ENCODE measurements around the gene EFNA2. TPM values are rescaled to one million over a fixed set of nuclear protein-coding genes. Genes with fewer than 3 reads are reported as not detected.

Gene EFNA2
- total RNA-seq, 2 donors from 2014 or later: not detected

DNA sequence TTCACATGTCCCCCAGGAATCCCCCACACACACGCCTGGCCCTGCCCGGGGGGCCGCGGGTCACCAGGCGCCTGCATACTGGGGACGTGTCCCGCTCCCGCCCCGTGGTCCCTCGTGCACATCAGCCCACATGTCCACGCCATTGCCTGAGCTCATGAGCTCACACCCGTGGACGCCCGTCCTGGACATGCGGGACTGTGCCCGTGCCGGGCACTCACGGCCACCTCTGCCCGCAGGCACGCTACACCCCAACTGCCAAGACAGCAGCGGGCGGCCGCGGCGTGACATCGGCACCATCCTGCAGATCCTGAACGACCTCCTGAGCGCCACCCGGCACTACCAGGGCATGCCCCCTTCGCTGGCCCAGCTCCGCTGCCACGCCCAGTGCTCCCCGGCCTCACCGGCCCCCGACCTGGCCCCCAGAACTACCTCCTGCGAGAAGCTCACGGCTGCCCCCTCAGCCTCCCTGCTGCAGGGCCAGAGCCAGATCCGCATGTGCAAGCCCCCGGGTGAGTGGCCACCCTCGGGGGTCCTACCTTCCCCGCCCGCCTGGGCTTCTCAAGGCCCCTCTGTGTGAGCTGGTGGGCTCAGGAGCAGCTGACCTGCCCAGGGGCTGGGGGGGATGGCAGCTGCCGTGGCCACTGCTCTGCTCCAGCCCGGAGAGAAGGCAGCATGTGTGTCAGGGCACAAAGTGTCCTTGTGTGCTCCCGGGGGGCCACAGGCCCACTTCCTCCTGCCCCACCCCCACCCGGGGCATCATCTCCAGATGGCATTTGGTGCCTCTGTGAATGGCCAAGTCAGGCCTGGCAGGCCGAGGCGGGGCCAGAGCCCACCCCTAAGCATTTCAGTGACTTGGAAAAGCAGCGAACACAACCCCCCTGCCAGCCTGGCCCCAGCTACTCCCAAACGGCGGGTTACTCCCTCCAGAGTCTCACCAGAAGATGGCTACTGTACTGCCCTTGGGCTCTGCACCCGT is 30.2 kb upstream of the EFNA2 start:
- peaks cover 0 to 98% of the 10 kb centered on the region in 2 donors for H3K4me1 ChIP-seq

DNA sequence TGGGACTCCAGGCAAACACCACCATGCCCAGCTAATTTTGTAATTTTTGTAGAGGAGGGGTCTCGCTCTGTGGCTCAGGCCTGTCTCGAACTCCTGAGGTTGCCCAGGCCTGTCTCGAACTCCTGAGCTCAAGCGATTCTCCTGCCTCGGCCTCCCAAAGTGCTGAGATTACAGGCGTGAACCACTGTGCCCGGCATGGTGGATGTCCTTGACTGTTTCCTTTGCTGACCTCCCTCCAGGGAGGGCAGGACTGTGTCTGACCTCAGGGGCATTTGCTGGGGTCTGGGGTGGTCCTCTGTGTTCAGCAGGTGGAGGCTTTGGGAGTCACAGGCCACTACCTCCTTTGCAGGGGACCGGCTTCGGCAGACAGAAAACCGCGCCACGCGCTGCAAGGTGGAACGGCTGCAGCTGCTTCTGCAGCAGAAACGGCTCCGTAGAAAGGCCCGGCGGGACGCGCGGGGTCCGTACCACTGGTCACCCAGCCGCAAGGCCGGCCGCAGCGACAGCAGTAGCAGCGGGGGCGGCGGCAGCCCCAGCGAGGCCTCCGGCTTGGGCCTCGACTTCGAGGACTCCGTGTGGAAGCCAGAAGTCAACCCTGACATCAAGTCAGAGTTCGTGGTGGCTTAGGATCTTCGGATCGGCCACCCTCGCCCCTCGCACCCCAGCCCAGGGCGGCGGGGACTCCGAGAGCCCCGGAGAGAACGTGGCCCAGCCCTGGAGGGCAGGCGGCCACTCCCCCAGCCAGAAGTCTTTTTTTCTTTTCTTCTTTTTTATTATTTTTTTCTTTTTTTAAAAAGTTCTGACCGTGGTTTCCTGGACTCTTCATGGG is 28.8 kb upstream of the EFNA2 start:
- no peak for DNase-seq (ENCODE audit: low spot score)
- H3K9me3 ChIP-seq: no peaks in the 10 kb centered on the region
- peak overlapping the region; percentile 93 to 97 for H3K27ac ChIP-seq
- H3K36me3 ChIP-seq: peaks cover 50% of the 10 kb centered on the region
- H3K27me3 ChIP-seq: no peaks in the 10 kb centered on the region
- TF ChIP-seq, protein P1, sequence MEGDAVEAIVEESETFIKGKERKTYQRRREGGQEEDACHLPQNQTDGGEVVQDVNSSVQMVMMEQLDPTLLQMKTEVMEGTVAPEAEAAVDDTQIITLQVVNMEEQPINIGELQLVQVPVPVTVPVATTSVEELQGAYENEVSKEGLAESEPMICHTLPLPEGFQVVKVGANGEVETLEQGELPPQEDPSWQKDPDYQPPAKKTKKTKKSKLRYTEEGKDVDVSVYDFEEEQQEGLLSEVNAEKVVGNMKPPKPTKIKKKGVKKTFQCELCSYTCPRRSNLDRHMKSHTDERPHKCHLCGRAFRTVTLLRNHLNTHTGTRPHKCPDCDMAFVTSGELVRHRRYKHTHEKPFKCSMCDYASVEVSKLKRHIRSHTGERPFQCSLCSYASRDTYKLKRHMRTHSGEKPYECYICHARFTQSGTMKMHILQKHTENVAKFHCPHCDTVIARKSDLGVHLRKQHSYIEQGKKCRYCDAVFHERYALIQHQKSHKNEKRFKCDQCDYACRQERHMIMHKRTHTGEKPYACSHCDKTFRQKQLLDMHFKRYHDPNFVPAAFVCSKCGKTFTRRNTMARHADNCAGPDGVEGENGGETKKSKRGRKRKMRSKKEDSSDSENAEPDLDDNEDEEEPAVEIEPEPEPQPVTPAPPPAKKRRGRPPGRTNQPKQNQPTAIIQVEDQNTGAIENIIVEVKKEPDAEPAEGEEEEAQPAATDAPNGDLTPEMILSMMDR (IDR thresholded peaks at IDR 0.05): no peak
- H3K4me1 ChIP-seq: peaks cover 0 to 97% of the 10 kb centered on the region in 2 donors
- H3K4me3 ChIP-seq: no peak overlapping the region

More for the DNA sequence above, 30.2 kb upstream of the EFNA2 start:
- H3K27me3 ChIP-seq: no peaks in the 10 kb centered on the region
- peak overlapping the region; percentile 97 to 100 for H3K27ac ChIP-seq
- H3K9me3 ChIP-seq: no peaks in the 10 kb centered on the region
- TF ChIP-seq, protein P1 (IDR thresholded peaks at IDR 0.05): no peak
- no peak for DNase-seq (ENCODE audit: low spot score)
- H3K4me3 ChIP-seq: no peak overlapping the region
- H3K36me3 ChIP-seq: peaks cover 63% of the 10 kb centered on the region

DNA sequence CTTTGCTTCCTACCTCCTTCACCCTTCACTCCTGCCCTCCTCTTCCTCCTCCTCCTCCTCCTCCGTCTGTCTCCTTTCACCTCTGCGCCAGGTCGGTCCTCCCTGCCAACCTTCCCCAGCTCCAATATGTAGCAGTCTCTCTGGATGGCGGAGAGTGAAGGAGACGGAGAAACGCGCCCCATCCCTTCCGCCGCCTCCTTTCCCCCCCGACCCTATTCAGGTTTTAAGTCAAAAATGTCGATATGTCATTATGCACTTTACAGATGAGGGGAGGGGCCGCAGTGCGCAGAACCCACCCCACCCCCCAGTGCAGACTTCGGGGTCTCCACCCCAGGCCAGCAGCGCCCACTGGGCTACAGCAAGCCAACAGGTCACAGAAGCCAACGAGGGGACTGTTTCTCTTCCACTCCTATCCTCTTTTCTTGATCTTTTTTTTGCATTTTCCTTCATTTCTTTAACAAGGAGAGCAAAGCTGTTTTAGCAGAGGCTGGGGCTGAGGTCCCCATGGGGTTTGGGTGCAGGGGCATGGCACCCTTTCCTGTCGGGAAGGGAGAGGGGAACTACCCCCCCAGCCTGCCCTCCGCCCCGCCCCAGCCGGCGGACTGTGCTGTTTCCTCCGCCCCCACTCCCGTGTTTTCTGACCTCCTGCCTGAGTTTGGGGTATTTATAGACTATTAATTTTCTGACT is 28.1 kb upstream of the EFNA2 start:
- H3K36me3 ChIP-seq: peaks cover 47% of the 10 kb centered on the region

DNA sequence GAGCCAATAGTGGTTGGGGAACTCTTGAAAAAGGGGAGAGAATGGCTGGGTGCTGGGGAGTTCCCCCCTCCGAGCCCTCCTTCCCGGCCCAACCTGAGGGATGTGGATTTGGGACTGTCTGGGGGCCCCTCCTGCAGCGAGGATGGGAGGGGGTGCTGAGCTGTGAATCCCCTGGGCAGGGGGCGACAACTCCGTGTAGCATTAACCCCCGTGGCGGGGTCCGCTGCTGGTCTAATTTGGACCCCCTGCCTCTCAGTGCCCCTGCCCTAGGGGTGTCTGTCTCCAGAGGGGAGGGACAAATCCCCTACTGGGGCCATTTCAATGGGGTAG is 27.5 kb upstream of the EFNA2 start:
- Histone ChIP-seq H3K27me3 (no peaks in the 10 kb centered on the region), H3K36me3 (peaks cover 47% of the 10 kb centered on the region)
- DNase-seq (ENCODE audit: low spot score): no peak

More for the DNA sequence above, 28.1 kb upstream of the EFNA2 start:
- TF ChIP-seq, protein P1 (IDR thresholded peaks at IDR 0.05): no peak
- H3K4me1 ChIP-seq: peaks cover 0 to 97% of the 10 kb centered on the region in 2 donors
- DNase-seq (ENCODE audit: low spot score): no peak
- H3K4me3 ChIP-seq: no peak overlapping the region
- no peaks in the 10 kb centered on the region for H3K9me3 ChIP-seq
- H3K27ac ChIP-seq: peak overlapping the region; percentile 93 to 97
- H3K27me3 ChIP-seq: no peaks in the 10 kb centered on the region

DNA sequence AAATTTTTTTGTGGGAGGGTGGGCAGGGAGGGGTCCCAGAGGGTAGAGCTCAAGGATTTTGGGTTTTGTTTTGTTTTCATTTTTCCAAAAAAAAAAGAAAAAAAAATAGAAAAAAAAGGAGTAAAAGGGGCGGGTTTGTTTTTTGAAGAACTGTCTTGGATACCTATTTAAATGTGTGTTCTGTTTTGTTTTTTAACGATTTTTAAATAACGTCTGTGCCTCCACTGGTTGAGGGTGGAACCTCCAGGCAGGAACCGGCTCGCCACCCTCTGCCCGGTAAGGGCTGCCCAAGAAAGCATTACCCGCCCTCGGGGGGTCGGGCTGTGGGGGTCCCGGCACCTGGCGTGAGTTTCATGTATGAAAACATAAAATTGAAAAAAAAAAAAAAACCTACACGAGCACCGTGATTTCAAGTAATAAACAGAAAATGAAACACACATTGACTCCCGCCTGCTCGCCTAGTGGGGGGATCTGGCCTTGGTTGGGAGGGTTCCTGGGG is 26.9 kb upstream of the EFNA2 start:
- Histone ChIP-seq H3K27ac (peak overlapping the region; percentile 93 to 97), H3K4me3 (peak overlapping the region in 1 of 2 donors; percentile 28), H3K27me3 (no peaks in the 10 kb centered on the region), H3K9me3 (no peaks in the 10 kb centered on the region), H3K36me3 (peaks cover 45% of the 10 kb centered on the region), H3K4me1 (peaks cover 0 to 88% of the 10 kb centered on the region in 2 donors)
- DNase-seq (ENCODE audit: low spot score): no peak
- TF ChIP-seq, protein P1 (IDR thresholded peaks at IDR 0.05): no peak

More for the DNA sequence above, 27.5 kb upstream of the EFNA2 start:
- H3K4me3 ChIP-seq: no peak overlapping the region
- no peaks in the 10 kb centered on the region for H3K9me3 ChIP-seq
- H3K27ac ChIP-seq: peak overlapping the region; percentile 93 to 97
- TF ChIP-seq, protein P1 (IDR thresholded peaks at IDR 0.05): no peak
- H3K4me1 ChIP-seq: peaks cover 0 to 94% of the 10 kb centered on the region in 2 donors

Measured in right atrium auricular region (tissue), 2 donors.